SK-N-MC (cell line): ENCODE results near the gene GABRG3.

Experiments
- EZH2 ChIP-seq: fragments of 200-600 bp; sonication (generic); IDR thresholded peaks from one replicate; pipeline ENCODE4 v1.6.1; 2017; ENCODE audit warnings: antibody characterized with exemption
- POLR2AphosphoS5 ChIP-seq: IDR thresholded peaks from 2 replicates; pipeline ENCODE4 v1.6.1; 2012; ENCODE audit warnings: mild to moderate bottlenecking, low read depth, low read length, borderline replicate concordance

- TF ChIP-seq POLR2AphosphoS5 (no peak), EZH2 (no peak)
These were observed 528.2 kb downstream of the GABRG3 start for GRCh38 chr15:27499191-27499590.
